Islet precursor cell (in vitro differentiated cells): Measurements from ENCODE around the gene RAD51B.
"Not testable (repeated sequence)": the region's sequence is repeated elsewhere in the genome, so short reads cannot be mapped to it uniquely, and the experiment has no call there.

ENCODE experiments used
- DNase-seq: peaks from one replicate; pipeline ENCODE4 v3.0.0-alpha.2; 2018

Gene RAD51B

GRCh38 chr14:68688872-68689371 lies 869.3 kb downstream of the RAD51B start:
- peak; percentile 79 for DNase-seq

- DNase-seq: peak; percentile 46
Measured at GRCh38 chr14:68689511-68689910, 869.9 kb downstream of the RAD51B start.

GRCh38 chr14:68690089-68690958 lies 870.7 kb downstream of the RAD51B start:
- peak; percentile 50 for DNase-seq

GRCh38 chr14:68691031-68691791 lies 871.6 kb downstream of the RAD51B start:
- peak; percentile 81 for DNase-seq

- no peak for DNase-seq
Measured at GRCh38 chr14:68691792-68692118, 872.2 kb downstream of the RAD51B start.

GRCh38 chr14:68692216-68692615 lies 872.6 kb downstream of the RAD51B start:
- no peak for DNase-seq

GRCh38 chr14:68692916-68693771 lies 873.6 kb downstream of the RAD51B start:
- DNase-seq: no peak

GRCh38 chr14:68693926-68694325 lies 874.3 kb downstream of the RAD51B start:
- DNase-seq: no peak

GRCh38 chr14:68694516-68695235 lies 875.1 kb downstream of the RAD51B start:
- peak; percentile 32 for DNase-seq

GRCh38 chr14:68695326-68695768 lies 875.8 kb downstream of the RAD51B start:
- DNase-seq: peak; percentile 94

GRCh38 chr14:68695856-68696255 lies 876.3 kb downstream of the RAD51B start:
- no peak for DNase-seq

- DNase-seq: no peak
Measured at GRCh38 chr14:68696266-68696665, 876.7 kb downstream of the RAD51B start.

GRCh38 chr14:68696721-68697495 lies 877.3 kb downstream of the RAD51B start:
- no peak for DNase-seq

- not testable (repeated sequence) for DNase-seq
Measured at GRCh38 chr14:68698773-68699172, 879.2 kb downstream of the RAD51B start.

GRCh38 chr14:68701001-68701741 lies 881.6 kb downstream of the RAD51B start:
- DNase-seq: no peak

GRCh38 chr14:68702135-68702534 lies 882.6 kb downstream of the RAD51B start:
- no peak for DNase-seq

GRCh38 chr14:68702578-68702977 lies 883.0 kb downstream of the RAD51B start:
- no peak for DNase-seq

GRCh38 chr14:68703093-68703492 lies 883.5 kb downstream of the RAD51B start:
- peak; percentile 90 for DNase-seq

GRCh38 chr14:68704736-68705720 lies 885.4 kb downstream of the RAD51B start:
- peak; percentile 79 for DNase-seq
